ENCODE measurements around the gene PSMD6.

- TF ChIP-seq, protein P1, sequence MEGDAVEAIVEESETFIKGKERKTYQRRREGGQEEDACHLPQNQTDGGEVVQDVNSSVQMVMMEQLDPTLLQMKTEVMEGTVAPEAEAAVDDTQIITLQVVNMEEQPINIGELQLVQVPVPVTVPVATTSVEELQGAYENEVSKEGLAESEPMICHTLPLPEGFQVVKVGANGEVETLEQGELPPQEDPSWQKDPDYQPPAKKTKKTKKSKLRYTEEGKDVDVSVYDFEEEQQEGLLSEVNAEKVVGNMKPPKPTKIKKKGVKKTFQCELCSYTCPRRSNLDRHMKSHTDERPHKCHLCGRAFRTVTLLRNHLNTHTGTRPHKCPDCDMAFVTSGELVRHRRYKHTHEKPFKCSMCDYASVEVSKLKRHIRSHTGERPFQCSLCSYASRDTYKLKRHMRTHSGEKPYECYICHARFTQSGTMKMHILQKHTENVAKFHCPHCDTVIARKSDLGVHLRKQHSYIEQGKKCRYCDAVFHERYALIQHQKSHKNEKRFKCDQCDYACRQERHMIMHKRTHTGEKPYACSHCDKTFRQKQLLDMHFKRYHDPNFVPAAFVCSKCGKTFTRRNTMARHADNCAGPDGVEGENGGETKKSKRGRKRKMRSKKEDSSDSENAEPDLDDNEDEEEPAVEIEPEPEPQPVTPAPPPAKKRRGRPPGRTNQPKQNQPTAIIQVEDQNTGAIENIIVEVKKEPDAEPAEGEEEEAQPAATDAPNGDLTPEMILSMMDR (IDR thresholded peaks at IDR 0.05; ENCODE audit: extremely low read depth in 1 of 2, insufficient read depth in 1 of 2, low read depth in 1 of 2, low read length in 2 of 2) = no peak
- TF ChIP-seq EZH2 (IDR thresholded peaks at IDR 0.05; ENCODE audit: borderline replicate concordance, low read depth, low read length, severe bottlenecking) (no peak), POLR2A (IDR thresholded peaks at IDR 0.05; ENCODE audit: low read depth, low read length) (no peak), POLR2AphosphoS5 (IDR thresholded peaks at IDR 0.05; ENCODE audit: insufficient read depth, low read depth, low read length) (no peak), MYC (IDR thresholded peaks at IDR 0.05; ENCODE audit: low read depth, low read length) (no peak), FOS (IDR thresholded peaks at IDR 0.05; ENCODE audit: borderline replicate concordance, insufficient read depth, low read length) (no peak), JUN (IDR thresholded peaks at IDR 0.05; ENCODE audit: borderline replicate concordance, insufficient read depth, insufficient read length, low read depth) (no peak), GATA2 (IDR thresholded peaks at IDR 0.05; ENCODE audit: insufficient read depth, insufficient read length, low read depth, low read length) (no peak)
- TF ChIP-seq, protein P2, sequence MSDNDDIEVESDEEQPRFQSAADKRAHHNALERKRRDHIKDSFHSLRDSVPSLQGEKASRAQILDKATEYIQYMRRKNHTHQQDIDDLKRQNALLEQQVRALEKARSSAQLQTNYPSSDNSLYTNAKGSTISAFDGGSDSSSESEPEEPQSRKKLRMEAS (IDR thresholded peaks at IDR 0.05; ENCODE audit: insufficient read depth, insufficient read length) = no peak
These were observed 42.3 kb downstream of the PSMD6 start for GRCh38 chr3:63980830-63981498.

Measured in endothelial cell of umbilical vein (primary cell).